AML-193 (cell line): ENCODE data around the gene GALNT11.

Experiments
- DNase-seq, 2 experiments: peaks; one replicate each; lab custom pipeline; 2025; lab: John Stamatoyannopoulos, UW

Gene GALNT11

DNA sequence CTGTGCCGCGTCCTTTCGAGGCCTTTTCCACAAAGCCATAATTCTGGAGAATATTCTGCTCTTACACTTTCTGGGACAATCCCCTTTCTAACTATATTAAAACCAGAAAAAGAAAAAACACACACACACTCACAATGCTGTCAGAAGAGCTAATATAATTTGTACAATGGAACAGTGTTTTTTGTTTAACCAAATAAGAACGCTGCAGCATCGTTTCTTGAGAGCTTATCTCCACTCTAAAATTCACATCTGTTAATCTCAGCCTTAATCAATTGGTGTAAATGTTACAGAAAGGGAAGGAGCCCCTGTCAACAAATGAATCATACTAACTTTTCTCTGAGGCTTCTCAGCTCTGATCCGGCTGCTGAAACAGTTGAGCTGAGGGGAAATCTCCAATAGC is 123.9 kb downstream of the GALNT11 start:
- no peak for DNase-seq

DNA sequence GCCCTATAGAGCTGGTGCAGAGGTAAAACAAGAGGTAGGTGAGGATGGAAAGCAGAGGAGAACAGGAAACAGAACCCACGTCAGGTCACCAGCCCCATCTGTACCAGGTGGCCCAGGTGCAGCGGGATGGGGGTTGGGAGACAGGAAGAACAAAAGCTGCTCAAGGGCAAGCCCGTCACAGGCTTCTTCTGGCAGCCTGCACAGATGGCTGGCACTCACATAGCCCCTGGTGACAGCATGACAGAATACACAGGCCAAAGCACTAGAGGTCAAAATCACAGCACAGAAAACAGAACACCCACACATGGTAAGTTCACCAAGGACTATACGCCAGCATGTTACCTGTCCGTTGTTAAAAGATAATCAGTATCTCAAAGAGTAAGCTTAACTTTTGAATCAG is 126.8 kb downstream of the GALNT11 start:
- no peak for DNase-seq

DNA sequence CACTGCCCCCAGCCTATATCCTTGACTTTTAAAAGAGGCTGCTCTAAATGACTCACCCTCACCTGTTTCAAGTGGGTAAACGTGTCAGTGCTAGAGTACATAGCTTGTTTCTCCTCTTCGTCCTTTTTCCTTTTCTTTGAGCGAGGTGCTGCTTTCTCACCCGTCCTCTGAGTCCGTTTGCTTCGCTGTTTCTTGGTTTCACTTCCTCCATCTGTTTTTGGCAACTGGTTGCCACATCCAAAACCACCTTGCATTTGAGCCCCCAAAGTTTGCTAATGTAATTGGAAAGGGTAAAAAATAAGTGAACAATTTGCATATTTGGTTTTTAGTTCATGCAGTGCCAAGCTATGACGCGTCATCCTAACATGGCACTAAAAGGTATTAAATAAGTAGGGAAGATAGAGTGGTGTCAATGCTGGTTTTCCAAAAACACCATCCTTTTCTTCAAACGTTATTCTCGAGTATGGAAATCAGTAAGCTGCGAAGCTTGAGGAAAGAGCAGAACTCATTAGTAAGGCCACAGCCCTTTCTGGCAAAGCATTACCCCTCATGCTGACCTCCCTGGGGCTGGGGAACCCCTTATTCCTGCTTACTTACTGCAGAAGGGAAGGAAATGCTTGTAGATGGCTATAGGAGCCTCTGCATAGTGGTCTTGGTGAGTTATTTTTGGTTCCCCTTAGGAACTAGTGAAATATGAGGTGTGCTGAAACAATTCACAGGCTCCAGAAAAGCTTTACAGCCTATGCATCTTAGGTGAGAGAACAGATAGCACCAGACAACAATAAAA is 133.5 kb downstream of the GALNT11 start:
- DNase-seq, result no peak

- DNase-seq, result no peak
Observed at GRCh38 chr7:152161171-152161570, 135.7 kb downstream of the GALNT11 start.

DNA sequence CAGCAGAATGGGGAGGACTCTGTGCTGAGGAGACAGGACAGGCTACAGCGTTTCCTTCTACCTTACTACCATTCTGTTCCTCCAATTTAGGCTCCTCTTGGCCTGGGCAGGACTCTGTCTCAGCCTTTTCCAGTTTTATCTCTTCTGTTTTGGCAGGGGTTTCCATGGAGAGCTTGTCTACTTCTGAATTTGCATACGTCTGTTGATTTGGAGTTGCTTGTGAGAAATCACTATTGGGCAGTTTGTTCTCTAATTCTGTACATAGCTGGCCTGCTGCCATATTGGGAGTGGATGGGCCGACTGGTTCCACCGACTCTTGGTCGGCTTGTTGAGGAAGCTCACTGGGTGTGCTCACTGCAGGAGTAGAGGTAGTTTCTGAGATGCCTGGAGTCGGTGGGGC is 136.8 kb downstream of the GALNT11 start:
- no peak for DNase-seq
